ENCODE results near the gene MBOAT2. TPM values are rescaled to one million over a fixed set of nuclear protein-coding genes. Genes with fewer than 3 reads are reported as not detected.
"Not testable (repeated sequence)": the region's sequence is repeated elsewhere in the genome, so short reads cannot be mapped to it uniquely, and the experiment has no call there.

MBOAT2 gene
- total RNA-seq, 1 donor from 2014 or later: 8.0 TPM

DNA sequence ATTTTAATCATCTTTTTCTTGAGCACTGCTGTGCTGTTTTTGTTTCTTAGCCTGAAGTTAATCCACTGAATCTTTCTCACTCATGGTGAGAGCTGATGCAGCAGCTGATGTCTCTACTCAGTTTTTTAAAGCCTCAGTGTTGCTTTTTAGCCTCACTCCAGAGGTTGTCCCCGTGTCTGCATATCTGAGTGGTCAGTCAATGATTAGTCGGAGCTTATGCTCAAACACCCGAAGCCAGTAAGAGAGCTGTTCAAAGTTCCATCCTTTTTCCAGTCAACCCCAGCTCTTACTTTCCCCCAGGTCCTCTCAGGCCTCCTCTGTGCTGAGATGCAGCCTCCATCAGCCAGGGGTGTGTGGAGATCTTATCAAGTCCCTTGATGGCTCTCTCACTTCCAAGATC, 81.1 kb downstream of the MBOAT2 start:
- Histone ChIP-seq H3K36me3 (no peaks in the 10 kb centered on the region), H3K9me3 (no peaks in the 10 kb centered on the region), H3K27ac (no peak overlapping the region), H3K4me1 (no peaks in the 10 kb centered on the region), H3K4me3 (no peak overlapping the region), H3K27me3 (no peaks in the 10 kb centered on the region)
- DNase-seq (ENCODE audit: low spot score in 2 of 2): no peak
- intact Hi-C loops (cut with DNase I): no loop called here
- TF ChIP-seq CTCF (IDR thresholded peaks at IDR 0.05): no peak

- Histone ChIP-seq H3K4me3 (no peak overlapping the region), H3K4me1 (no peaks in the 10 kb centered on the region), H3K9me3 (no peaks in the 10 kb centered on the region), H3K27me3 (no peaks in the 10 kb centered on the region), H3K27ac (no peak overlapping the region), H3K36me3 (no peaks in the 10 kb centered on the region)
- DNase-seq (ENCODE audit: low spot score in 2 of 2): no peak
- no peak for TF ChIP-seq CTCF (IDR thresholded peaks at IDR 0.05)
- intact Hi-C loops (cut with DNase I): no loop called here
Observed at GRCh38 chr2:8918412-8918811, 85.1 kb downstream of the MBOAT2 start.

DNA sequence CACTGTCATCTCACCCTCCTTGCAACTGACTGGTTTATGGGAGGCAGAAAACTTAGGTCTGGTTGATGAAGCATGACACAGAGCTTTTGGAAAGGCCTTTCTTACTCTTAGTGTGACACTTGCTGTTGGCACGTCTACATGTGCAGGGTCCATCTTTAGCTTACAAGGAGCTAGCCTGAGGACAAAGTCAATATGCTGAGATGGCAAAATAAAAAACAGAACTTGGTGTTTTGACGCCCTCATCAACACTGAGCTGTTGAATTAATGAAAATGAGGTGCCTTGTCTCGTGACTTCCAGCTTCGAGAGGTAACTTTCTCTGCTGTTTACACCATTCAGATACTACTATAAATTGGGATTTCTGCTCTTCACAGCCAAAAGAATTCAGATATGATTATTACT, 87.5 kb downstream of the MBOAT2 start:
- Histone ChIP-seq H3K27ac (no peak overlapping the region), H3K36me3 (no peaks in the 10 kb centered on the region), H3K4me1 (no peaks in the 10 kb centered on the region), H3K4me3 (no peak overlapping the region), H3K27me3 (no peaks in the 10 kb centered on the region), H3K9me3 (no peaks in the 10 kb centered on the region)
- no peak for DNase-seq (ENCODE audit: low spot score in 2 of 2)
- no peak for TF ChIP-seq CTCF (IDR thresholded peaks at IDR 0.05)
- intact Hi-C loops (cut with DNase I): no loop called here

DNA sequence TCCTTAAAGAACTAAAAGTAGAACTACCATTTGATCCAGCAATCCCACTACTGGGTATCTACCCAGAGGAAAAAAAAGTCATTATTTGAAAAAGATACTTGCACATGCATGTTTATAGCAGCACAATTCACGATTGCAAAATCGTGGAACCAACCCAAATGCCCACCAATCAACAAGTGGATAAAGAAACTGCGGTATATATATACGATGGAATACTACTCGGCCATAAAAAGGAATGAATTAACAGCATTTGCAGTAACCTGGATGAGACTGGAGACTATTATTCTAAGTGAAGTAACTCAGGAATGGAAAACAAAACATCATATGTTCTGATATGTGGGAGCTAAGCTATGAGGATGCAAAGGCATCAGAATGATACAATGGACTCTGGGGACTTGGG, 89.7 kb downstream of the MBOAT2 start:
- H3K4me3 ChIP-seq; H3K27ac ChIP-seq; H3K27me3 ChIP-seq; H3K36me3 ChIP-seq; H3K9me3 ChIP-seq; H3K4me1 ChIP-seq; intact Hi-C loops (cut with DNase I); DNase-seq (ENCODE audit: low spot score in 2 of 2): not testable (repeated sequence)

DNA sequence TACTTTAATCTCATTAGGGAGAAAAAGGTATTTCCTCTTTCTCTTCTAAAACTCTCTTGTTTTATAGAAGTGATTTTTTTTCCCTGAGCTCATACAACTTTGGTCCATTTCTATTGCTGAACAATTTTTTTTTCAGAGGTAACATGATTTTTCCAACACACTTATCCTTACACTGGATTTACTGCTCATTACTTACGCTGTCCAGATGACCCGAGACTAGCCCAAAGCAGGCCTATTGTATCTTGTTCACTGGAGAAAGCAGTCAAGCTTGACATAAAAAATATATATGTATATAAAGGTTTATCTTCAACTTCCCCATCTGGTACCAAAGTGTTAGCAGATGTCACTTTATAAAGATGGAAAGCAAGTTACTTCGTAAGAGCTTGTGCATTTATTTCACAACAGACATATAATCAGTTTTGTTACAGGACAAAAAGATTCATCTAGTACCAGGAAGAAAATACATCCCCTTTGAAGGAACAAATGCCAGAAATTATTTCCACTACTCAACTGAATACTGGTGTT, 95.7 kb downstream of the MBOAT2 start:
- Histone ChIP-seq H3K9me3 (no peaks in the 10 kb centered on the region), H3K4me1 (no peaks in the 10 kb centered on the region), H3K27me3 (no peaks in the 10 kb centered on the region), H3K27ac (no peak overlapping the region), H3K36me3 (peaks cover 0 to 16% of the 10 kb centered on the region in 2 donors), H3K4me3 (no peak overlapping the region)
- no peak for TF ChIP-seq CTCF (IDR thresholded peaks at IDR 0.05)
- intact Hi-C loops (cut with DNase I): no loop called here
- DNase-seq (ENCODE audit: low spot score in 2 of 2): no peak

DNA sequence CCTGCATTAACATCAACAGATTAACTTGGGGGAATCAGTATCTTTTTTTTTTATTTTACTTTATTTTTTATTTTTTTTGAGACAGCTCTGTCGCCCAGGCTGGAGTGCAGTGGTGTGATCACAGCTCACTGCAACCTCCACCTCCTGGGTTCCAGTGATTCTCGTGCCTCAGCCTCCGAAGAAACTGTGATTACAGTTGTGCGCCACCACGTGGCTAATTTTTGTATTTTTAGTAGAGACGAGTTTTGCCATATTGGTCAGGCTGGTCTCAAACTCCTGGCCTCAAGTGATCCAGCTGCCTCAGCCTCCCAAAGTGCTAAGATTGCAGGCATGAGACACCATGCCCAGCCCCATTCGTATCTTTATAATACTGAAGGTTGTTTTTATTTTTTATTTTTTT, 99.6 kb downstream of the MBOAT2 start:
- H3K36me3 ChIP-seq: peaks cover 0 to 28% of the 10 kb centered on the region in 2 donors
- H3K27ac ChIP-seq; H3K4me1 ChIP-seq; DNase-seq (ENCODE audit: low spot score in 2 of 2); H3K9me3 ChIP-seq; H3K27me3 ChIP-seq; intact Hi-C loops (cut with DNase I); H3K4me3 ChIP-seq: not testable (repeated sequence)

GRCh38 chr2:8902757-8903156, 100.7 kb downstream of the MBOAT2 start:
- DNase-seq (ENCODE audit: low spot score in 2 of 2); H3K4me3 ChIP-seq; intact Hi-C loops (cut with DNase I); H3K27me3 ChIP-seq; H3K27ac ChIP-seq; H3K4me1 ChIP-seq; H3K9me3 ChIP-seq: not testable (repeated sequence)
- peaks cover 0 to 23% of the 10 kb centered on the region in 2 donors for H3K36me3 ChIP-seq

DNA sequence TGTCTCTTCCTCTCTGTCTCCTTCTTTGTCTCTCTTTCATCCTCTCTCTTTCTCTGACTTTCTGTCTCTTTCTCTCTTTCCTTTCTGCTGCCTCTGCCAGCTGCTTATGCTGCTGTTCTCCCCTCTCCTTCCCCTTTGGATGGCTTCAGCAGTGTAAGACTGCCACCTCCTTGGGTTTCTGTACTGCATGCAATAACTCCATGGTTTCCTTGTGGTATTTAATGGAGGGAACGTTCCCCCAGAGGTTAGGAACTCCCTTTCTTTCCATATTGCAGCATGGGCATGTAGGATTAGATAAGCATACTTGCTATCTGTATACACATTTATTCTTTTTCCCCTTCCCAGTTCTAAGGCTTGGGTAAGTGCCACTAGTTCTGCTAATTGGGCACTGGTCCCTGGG, 106.3 kb downstream of the MBOAT2 start:
- H3K4me1 ChIP-seq; intact Hi-C loops (cut with DNase I); H3K4me3 ChIP-seq: not testable (repeated sequence)

GRCh38 chr2:8896671-8897070, 106.8 kb downstream of the MBOAT2 start:
- H3K4me3 ChIP-seq; H3K27me3 ChIP-seq; H3K4me1 ChIP-seq; H3K36me3 ChIP-seq; DNase-seq (ENCODE audit: low spot score in 2 of 2); H3K9me3 ChIP-seq; intact Hi-C loops (cut with DNase I); H3K27ac ChIP-seq: not testable (repeated sequence)

More for the DNA sequence above, 106.3 kb downstream of the MBOAT2 start:
- not testable (repeated sequence) for H3K27me3 ChIP-seq; DNase-seq (ENCODE audit: low spot score in 2 of 2); H3K9me3 ChIP-seq; H3K27ac ChIP-seq
- peaks cover 2 to 12% of the 10 kb centered on the region in 2 donors for H3K36me3 ChIP-seq

- intact Hi-C loops (cut with DNase I); H3K27ac ChIP-seq; H3K9me3 ChIP-seq; H3K36me3 ChIP-seq; H3K4me1 ChIP-seq; H3K27me3 ChIP-seq; H3K4me3 ChIP-seq; DNase-seq (ENCODE audit: low spot score in 2 of 2): not testable (repeated sequence)
Observed at GRCh38 chr2:8895087-8895912, 108.2 kb downstream of the MBOAT2 start.

Data from ascending aorta (tissue), 2 donors.